PC-9 (cell line): ENCODE results near the gene SULT1B1.

Experiments
- EZH2 ChIP-seq: fragments of 200-600 bp; sonication (generic); IDR thresholded peaks from 2 replicates; pipeline ENCODE4 v1.8.0; 2017; ENCODE audit warnings: antibody characterized with exemption, low read depth
- TF ChIP-seq, protein P1 (sequence below): fragments of 200-600 bp; sonication (generic); conservative IDR thresholded peaks from 2 replicates; pipeline ENCODE4 v1.6.1; 2017; ENCODE audit warnings: mixed run types, antibody characterized with exemption, mild to moderate bottlenecking, moderate library complexity

DNA sequence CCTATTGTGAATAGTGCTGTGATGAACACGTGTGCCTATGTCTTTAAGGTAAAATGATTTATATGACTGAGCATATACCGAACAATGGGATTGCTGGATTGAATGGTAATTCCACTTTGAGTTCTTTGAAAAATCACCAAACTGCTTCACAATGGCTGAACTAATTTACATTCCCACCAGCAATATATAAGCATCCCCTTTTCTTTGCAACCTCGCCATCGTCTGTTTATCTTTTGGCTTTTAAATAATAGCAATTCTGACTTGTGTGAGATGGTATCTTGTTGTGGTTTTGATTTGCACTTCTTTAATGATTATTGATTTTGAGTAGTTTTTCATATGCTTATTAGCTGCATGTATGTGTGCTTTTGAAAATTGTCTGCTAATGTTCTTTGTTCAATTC is 75.6 kb downstream of the SULT1B1 start:
- no peak for TF ChIP-seq EZH2
- TF ChIP-seq, protein P1, sequence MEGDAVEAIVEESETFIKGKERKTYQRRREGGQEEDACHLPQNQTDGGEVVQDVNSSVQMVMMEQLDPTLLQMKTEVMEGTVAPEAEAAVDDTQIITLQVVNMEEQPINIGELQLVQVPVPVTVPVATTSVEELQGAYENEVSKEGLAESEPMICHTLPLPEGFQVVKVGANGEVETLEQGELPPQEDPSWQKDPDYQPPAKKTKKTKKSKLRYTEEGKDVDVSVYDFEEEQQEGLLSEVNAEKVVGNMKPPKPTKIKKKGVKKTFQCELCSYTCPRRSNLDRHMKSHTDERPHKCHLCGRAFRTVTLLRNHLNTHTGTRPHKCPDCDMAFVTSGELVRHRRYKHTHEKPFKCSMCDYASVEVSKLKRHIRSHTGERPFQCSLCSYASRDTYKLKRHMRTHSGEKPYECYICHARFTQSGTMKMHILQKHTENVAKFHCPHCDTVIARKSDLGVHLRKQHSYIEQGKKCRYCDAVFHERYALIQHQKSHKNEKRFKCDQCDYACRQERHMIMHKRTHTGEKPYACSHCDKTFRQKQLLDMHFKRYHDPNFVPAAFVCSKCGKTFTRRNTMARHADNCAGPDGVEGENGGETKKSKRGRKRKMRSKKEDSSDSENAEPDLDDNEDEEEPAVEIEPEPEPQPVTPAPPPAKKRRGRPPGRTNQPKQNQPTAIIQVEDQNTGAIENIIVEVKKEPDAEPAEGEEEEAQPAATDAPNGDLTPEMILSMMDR: no peak
